HG03439 (cell line): Measurements from ENCODE around the gene NUDT10.
"Not testable (repeated sequence)": the region's sequence is repeated elsewhere in the genome, so short reads cannot be mapped to it uniquely, and the experiment has no call there.

Experiments
- ATAC-seq: cut with Tn5 transposase; IDR thresholded peaks from one replicate; pipeline ENCODE4 v1.9.1; 2021; ENCODE audit warnings: mild to moderate bottlenecking, moderate library complexity; ENCODE audit not compliant: unreplicated experiment

The NUDT10 gene

DNA sequence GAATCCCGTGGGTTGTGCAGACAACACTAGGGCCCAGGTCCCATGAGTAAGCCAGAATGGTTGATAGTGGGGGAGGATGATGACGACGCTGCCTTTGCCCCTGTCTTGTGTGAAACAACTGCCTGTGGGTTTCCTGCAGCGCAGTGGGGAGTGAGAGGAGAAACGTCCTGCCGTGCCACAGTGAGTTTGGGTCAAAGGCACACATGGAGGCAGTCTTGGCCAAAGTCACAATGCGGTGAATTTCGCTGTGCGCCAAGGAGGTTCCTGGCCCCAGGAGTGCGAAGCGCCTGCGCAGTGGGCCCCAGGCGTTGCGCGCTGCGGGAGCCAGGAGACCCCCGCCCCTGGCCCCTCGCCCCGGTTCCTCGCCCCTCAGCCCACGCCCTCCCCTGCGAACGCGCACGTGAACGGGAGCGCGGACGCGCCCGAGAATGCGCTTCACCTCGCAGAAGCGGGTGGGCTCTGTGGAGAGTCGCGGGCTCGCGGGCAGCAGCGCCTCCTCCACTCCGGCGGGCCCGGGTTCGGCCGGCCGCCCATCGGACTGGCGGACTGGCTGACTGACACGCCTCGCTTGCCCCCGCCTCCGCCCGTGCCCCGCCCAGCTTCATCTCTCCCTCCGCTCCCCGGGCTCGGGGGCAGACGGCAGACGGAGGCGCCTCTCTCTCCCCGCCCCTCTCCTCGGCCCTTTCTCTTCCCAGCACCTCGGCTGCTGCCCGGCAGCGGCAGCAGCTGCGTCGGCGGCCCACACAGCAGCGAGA, at the start of gene NUDT10:
Gene NUDT10, plus strand, starts transcription at position 635 of the 755 bp plus-strand sequence. CDS start 144 bp downstream, outside the sequence.
- no peak for ATAC-seq

DNA sequence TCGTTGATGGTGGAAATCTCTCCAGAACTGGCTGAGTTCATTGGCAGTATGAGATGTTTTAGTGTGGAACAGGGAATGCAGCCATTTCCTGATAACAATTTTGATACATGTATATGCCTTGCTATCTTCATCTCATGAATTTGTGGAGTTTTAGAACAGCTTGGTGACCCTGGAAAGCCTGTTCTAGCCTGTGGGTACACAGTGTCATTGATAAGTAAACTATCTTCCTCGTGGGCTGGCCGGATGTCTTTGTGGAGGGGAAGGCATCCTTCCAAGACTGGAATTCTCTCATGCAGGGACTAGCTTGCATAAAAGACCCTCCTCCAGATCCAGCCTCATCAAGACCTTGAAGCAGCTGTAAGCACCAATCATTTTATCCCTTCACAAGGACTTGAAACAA, 40.2 kb upstream of the NUDT10 start:
- ATAC-seq = no peak

DNA sequence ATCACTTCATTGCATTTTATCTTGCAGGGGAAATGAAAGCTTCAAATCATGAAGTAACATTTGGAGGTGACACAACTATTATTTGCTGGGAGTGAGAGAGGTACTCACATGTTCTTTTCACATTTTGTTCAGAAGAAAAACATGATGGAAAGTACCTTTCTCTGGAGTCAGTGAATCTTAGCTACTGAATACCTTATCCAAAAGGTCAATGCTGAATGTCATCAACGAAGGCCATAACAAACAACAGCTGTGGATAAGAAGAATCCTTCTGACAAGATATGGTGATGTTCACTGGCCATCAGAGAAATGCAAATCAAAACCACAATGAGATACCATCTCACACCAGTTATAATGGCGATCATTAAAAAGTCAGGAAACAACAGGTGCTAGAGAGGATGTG, 36.5 kb upstream of the NUDT10 start:
- ATAC-seq = no peak

DNA sequence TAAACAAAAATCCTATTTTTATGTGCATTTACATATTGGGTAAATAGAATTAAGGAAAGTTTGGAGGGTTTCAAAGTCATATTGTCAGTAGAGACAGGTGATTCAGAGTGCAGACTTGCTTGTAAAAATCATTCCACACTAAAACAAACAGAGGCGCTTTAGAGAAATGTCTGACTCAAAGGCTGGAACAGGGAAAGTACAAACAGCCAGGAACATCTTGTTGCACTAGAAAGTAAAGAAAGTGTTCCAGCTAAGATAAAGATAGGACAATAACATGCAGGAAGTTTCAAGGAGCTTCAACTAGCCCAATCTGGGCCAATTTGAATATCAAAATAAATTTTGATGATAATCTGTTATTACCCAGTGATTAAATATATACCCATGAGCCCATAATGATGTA, 16.4 kb upstream of the NUDT10 start:
- no peak for ATAC-seq

DNA sequence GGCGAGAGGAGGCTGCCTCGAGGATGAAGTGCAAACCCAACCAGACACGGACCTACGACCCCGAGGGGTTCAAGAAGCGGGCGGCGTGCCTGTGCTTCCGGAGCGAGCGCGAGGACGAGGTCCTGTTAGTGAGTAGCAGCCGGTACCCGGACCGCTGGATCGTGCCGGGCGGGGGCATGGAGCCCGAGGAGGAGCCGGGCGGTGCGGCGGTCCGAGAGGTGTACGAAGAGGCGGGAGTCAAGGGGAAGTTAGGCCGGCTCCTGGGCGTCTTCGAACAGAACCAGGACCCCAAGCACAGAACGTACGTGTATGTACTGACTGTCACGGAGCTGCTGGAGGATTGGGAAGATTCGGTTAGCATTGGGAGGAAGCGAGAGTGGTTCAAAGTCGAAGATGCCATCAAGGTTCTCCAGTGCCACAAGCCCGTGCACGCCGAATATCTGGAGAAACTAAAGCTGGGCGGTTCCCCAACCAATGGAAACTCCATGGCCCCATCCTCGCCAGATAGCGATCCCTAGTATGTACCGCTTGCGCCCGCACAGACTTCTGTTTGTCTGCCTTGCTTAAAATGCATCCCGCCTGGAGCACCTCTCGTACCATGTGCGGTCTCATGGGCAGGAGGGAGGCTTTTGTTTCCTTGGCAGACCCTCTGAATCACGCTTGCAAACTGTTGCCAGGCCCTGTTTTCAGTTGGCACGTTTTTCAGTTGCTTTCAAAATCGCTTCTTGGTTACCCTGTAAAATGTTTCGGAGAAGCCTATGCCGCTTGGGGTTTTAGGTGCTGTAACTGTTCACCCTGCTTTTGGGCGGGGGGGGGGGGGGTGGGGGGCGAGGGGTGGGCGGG, 542 bp downstream of the NUDT10 start:
- not testable (repeated sequence) for ATAC-seq

DNA sequence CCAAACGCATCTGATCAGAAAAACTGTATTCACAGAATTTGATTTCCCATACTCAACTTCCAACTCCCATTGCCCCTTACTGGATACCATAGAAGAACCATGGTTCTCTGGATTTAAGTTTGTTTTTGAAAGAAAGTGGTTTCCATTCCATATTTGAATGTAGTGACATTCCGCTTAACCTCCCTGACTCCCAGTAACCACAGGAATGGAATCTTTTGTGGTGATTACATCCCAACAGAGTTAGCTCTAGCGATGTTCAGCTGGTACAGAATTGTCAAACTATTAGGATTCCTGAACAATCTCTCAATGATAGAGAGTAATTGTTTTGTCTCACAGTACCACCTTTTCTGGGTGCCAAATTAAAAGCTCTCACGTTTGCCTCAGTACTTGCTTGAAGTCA, 1.7 kb downstream of the NUDT10 start:
- no peak for ATAC-seq

DNA sequence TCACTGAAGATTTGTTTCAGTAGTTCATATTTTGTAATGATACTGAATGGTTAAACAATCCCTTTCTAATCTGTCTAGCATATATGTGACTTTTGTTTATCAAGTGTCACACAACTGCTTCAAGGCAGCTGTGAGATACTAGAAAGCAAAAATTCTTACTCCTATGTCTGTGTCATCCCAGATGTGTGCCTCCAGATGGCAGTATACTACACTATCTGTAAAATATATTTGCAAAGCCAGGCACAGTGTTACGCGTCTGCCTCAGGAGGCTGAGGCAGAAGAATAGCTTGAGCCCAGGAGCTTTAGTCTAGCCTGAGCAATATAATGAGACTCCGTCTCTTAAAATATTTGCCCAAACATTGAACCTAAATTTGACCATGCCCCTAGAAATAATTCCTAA, 4.0 kb downstream of the NUDT10 start:
- ATAC-seq = peak; percentile 54

DNA sequence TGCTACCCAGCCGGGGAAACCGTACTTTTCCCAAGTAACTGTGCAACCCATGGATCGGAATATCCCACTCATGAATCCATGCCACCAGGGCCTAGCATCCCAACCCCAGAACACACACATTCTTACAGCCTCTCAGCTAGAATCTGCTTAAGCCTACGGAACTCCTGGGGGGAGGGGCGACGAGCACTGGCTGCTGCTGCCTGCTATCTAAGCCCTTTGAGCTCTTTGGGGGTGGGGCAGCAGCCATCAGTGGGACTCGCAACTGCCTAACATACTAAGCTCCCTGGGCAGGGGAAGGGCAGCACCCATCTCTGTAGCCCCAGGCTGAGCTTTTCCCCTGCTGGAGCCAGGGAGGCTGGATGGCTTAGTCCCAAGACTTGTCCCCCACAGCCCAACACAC, 28.6 kb downstream of the NUDT10 start:
- ATAC-seq = no peak

DNA sequence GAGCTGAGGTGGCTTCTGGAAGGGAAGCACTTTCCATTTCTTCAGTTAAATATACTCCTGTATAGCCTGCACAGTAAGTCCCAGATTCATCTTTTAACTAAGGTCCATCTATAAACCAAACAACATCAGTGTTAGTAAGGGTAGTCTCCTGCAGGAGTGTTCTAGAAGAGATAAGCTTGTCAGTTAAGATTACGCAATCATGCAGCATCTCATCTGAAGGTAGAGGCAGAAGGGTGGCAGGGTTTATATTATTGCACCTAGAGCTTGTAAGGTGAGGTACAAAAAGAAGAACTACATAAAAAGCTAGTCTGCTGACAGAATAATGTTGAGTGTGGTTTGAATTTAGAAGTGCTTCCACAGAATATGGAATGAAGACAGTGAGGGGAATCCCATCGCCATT, 44.0 kb downstream of the NUDT10 start:
- no peak for ATAC-seq
